Measurements from ENCODE around the gene ONECUT2. TPM values are rescaled to one million over a fixed set of nuclear protein-coding genes. Genes with fewer than 3 reads are reported as not detected.

Gene ONECUT2
- total RNA-seq, 1 experiment from 2014 or later, result 0.48 TPM

DNA sequence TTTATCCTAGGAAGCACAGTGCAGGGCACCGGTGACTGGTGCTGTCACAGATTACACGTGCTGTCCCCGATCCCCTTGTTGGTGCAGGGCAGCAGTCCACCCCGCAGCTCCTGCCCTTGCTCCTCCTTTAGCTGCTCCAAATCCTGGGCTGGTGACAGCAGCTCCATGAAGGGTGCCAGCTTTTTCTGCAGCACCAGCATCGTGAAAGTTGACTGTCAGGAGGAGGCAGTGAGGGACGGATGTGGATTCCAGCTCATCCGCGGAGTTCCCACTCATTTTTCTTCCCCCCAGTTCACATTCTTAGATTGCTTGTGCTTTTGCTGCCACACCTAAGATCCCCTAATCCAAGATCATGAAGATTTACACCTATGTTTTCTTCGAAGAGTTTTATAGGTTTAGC, 67.5 kb downstream of the ONECUT2 start:
- no peak overlapping the region for H4K91ac ChIP-seq (ENCODE audit: insufficient read length, low read depth, low read length)
- no peaks in the 10 kb centered on the region for H3K79me1 ChIP-seq (ENCODE audit: insufficient read depth, low read depth, low read length, poor library complexity, severe bottlenecking)
- no peak overlapping the region for H2BK15ac ChIP-seq (ENCODE audit: low read depth, low read length)
- Mint-ChIP-seq H3K36me3 (ENCODE audit: insufficient read depth in 1 of 3, low read depth in 3 of 3) (no peaks in the 10 kb centered on the region), H3K27me3 (ENCODE audit: low read depth) (peaks cover 7% of the 10 kb centered on the region; the same call in 1 of the 2 replicates), H3K9me3 (no peaks in the 10 kb centered on the region), H3K4me1 (0 out of 4 replicates have a peak, but pooled peaks cover 2 to 4% of the 10 kb centered on the region in 2 experiments), H3K4me3 (no peak overlapping the region), H3K27ac (no peak overlapping the region)
- no peak overlapping the region for H2BK12ac ChIP-seq (ENCODE audit: insufficient read length, low read depth, low read length)
- H2AK5ac ChIP-seq (ENCODE audit: insufficient read length, low read length), result no peak overlapping the region
- no peak overlapping the region for H3K56ac ChIP-seq (ENCODE audit: insufficient read length, low read depth, low read length)
- no peaks in the 10 kb centered on the region for H3K4me1 ChIP-seq (ENCODE audit: insufficient read depth, low read length)
- H3K79me2 ChIP-seq (ENCODE audit: insufficient read depth, low read length), result no peaks in the 10 kb centered on the region
- no peaks in the 10 kb centered on the region for H3K27me3 ChIP-seq (ENCODE audit: insufficient read depth, low read length)
- H3K9me3 ChIP-seq (ENCODE audit: control insufficient read depth, low read depth, low read length), result no peaks in the 10 kb centered on the region
- no CpG with 5 or more reads among the region's 9 CpGs for WGBS (ENCODE audit: extremely low coverage, insufficient read length, low lambda C conversion rate)
- TF ChIP-seq, protein P1, sequence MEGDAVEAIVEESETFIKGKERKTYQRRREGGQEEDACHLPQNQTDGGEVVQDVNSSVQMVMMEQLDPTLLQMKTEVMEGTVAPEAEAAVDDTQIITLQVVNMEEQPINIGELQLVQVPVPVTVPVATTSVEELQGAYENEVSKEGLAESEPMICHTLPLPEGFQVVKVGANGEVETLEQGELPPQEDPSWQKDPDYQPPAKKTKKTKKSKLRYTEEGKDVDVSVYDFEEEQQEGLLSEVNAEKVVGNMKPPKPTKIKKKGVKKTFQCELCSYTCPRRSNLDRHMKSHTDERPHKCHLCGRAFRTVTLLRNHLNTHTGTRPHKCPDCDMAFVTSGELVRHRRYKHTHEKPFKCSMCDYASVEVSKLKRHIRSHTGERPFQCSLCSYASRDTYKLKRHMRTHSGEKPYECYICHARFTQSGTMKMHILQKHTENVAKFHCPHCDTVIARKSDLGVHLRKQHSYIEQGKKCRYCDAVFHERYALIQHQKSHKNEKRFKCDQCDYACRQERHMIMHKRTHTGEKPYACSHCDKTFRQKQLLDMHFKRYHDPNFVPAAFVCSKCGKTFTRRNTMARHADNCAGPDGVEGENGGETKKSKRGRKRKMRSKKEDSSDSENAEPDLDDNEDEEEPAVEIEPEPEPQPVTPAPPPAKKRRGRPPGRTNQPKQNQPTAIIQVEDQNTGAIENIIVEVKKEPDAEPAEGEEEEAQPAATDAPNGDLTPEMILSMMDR (conservative IDR thresholded peaks at IDR 0.05), result no peak
- no peak overlapping the region for H3K4me2 ChIP-seq (ENCODE audit: insufficient read depth, insufficient read length, low read length)
- no peak overlapping the region for H3T11ph ChIP-seq (ENCODE audit: low read length)
- no peak overlapping the region for H3K23ac ChIP-seq (ENCODE audit: insufficient read length, low read depth, low read length)
- H2BK20ac ChIP-seq (ENCODE audit: low read depth, low read length, poor library complexity, severe bottlenecking), result no peak overlapping the region
- no peak overlapping the region for H3K9ac ChIP-seq (ENCODE audit: extremely low read depth, insufficient read length, low read length)
- no peak overlapping the region for H4K8ac ChIP-seq (replicated peaks; ENCODE audit: insufficient read length, low read depth, low read length)
- no peak overlapping the region for H2BK120ac ChIP-seq (ENCODE audit: low read depth, low read length, poor library complexity, severe bottlenecking)
- no peak overlapping the region for H3K14ac ChIP-seq (ENCODE audit: insufficient read depth, low read length)
- H3K23me2 ChIP-seq (ENCODE audit: insufficient read length, low read depth, low read length, poor library complexity, severe bottlenecking), result no peaks in the 10 kb centered on the region
- H3K4ac ChIP-seq (ENCODE audit: low read depth, low read length), result no peak overlapping the region
- no peaks in the 10 kb centered on the region for H4K20me1 ChIP-seq (ENCODE audit: control insufficient read depth, insufficient read depth, insufficient read length)
- DNase-seq, result no peak
- no peak overlapping the region for H3K18ac ChIP-seq (ENCODE audit: insufficient read length, low read depth, low read length)
- H2BK5ac ChIP-seq (ENCODE audit: insufficient read length, low read length), result no peak overlapping the region
- no peak overlapping the region for H2AFZ ChIP-seq (ENCODE audit: low read length)
- H4K5ac ChIP-seq (ENCODE audit: insufficient read length, low read depth, low read length), result no peak overlapping the region
- no peak overlapping the region for H3K27ac ChIP-seq (ENCODE audit: insufficient read length, low read depth, low read length)

Data from H9 (cell line).